Cardiac muscle cell (in vitro differentiated cells and primary cell): ENCODE data around the gene PGBD1. TPM values are rescaled to one million over a fixed set of nuclear protein-coding genes. Genes with fewer than 3 reads are reported as not detected.
A peak's percentile ranks its signal among the peaks of the same experiment; 100 is the strongest.

ENCODE experiments used
- DNase-seq, 2 donors: peaks; one replicate each; pipeline versions ENCODE4 v3.0.0 to v3.0.0-alpha.2; 2010 to 2017; ENCODE audit warnings: low read depth in 1 of 2, low spot score in 1 of 2
- H3K27ac ChIP-seq: fragments of 200-600 bp; sonication (generic); 2 replicates; pipeline ENCODE4 v1.5.1; 2016
- H3K27me3 ChIP-seq: fragments of 200-600 bp; sonication (generic); 2 replicates; pipeline ENCODE4 v1.6.0; 2016; ENCODE audit warnings: control low read depth
- H3K36me3 ChIP-seq: fragments of 200-600 bp; sonication (generic); 2 replicates; pipeline ENCODE4 v1.5.1; 2016; ENCODE audit warnings: control low read depth
- H3K4me1 ChIP-seq: fragments of 200-600 bp; sonication (generic); 2 replicates; pipeline ENCODE4 v1.8.1; 2017; ENCODE audit warnings: low read depth, mild to moderate bottlenecking, mixed run types
- H3K4me3 ChIP-seq: fragments of 200-600 bp; sonication (generic); 2 replicates; pipeline ENCODE4 v1.5.1; 2016; ENCODE audit warnings: mild to moderate bottlenecking
- H3K9me3 ChIP-seq: fragments of 200-600 bp; sonication (generic); 2 replicates; pipeline ENCODE4 v1.5.1; 2017; ENCODE audit warnings: low read depth, mild to moderate bottlenecking, control low read depth
- CTCF ChIP-seq: IDR thresholded peaks from 2 replicates; pipeline ENCODE4 v1.5.1; 2012; ENCODE audit warnings: low read depth, mild to moderate bottlenecking, low read length
- polyA plus RNA-seq: library from polyadenylated mRNA; unstranded; fragments of >200 nt; fragmentation: Nextera tagmentation; extraction: Ambion mirVana; gene quantifications from 2 replicates; pipeline ENCODE4 v1.2.1, GENCODE V29; 2016
- total RNA-seq: library from RNA; depleted of rRNA; stranded (reverse); fragments of >200 nt; gene quantifications from 2 replicates; pipeline ENCODE4 v1.2.3, GENCODE V29; 2016

The PGBD1 gene
- total and polyA plus RNA-seq, 2 experiments from 2014 or later, result 7.5 to 8.2 TPM

GRCh38 chr6:28243946-28244345, 37.4 kb upstream of the PGBD1 start:
- Histone ChIP-seq H3K9me3 (no peaks in the 10 kb centered on the region), H3K27ac (no peak overlapping the region), H3K27me3 (no peaks in the 10 kb centered on the region), H3K36me3 (peaks cover 15% of the 10 kb centered on the region), H3K4me1 (no peaks in the 10 kb centered on the region), H3K4me3 (no peak overlapping the region)
- DNase-seq, result no peak
- TF ChIP-seq CTCF, result no peak

- Histone ChIP-seq H3K27ac (no peak overlapping the region), H3K27me3 (no peaks in the 10 kb centered on the region), H3K9me3 (no peaks in the 10 kb centered on the region), H3K36me3 (peaks cover 18% of the 10 kb centered on the region), H3K4me1 (no peaks in the 10 kb centered on the region), H3K4me3 (no peak overlapping the region)
- DNase-seq, result no peak
- no peak for TF ChIP-seq CTCF
Observed at GRCh38 chr6:28245206-28245941, 36.0 kb upstream of the PGBD1 start.

GRCh38 chr6:28248916-28249315, 32.5 kb upstream of the PGBD1 start:
- H3K27ac ChIP-seq, result no peak overlapping the region
- no peak overlapping the region for H3K4me3 ChIP-seq
- H3K9me3 ChIP-seq, result no peaks in the 10 kb centered on the region
- peaks cover 12% of the 10 kb centered on the region for H3K4me1 ChIP-seq
- no peak for TF ChIP-seq CTCF
- no peak for DNase-seq
- peaks cover 18% of the 10 kb centered on the region for H3K36me3 ChIP-seq
- no peaks in the 10 kb centered on the region for H3K27me3 ChIP-seq

- Histone ChIP-seq H3K36me3 (peaks cover 18% of the 10 kb centered on the region), H3K27me3 (no peaks in the 10 kb centered on the region), H3K27ac (no peak overlapping the region), H3K9me3 (no peaks in the 10 kb centered on the region), H3K4me3 (peak overlapping the region; percentile 78), H3K4me1 (peaks cover 12% of the 10 kb centered on the region)
- no peak for DNase-seq
- TF ChIP-seq CTCF, result no peak
Observed at GRCh38 chr6:28250747-28251146, 30.6 kb upstream of the PGBD1 start.

GRCh38 chr6:28251661-28252008, 29.7 kb upstream of the PGBD1 start:
- Histone ChIP-seq H3K27ac (peak overlapping the region; percentile 2), H3K36me3 (peaks cover 18% of the 10 kb centered on the region), H3K4me1 (peaks cover 12% of the 10 kb centered on the region), H3K27me3 (no peaks in the 10 kb centered on the region), H3K4me3 (peak overlapping the region; percentile 78), H3K9me3 (no peaks in the 10 kb centered on the region)
- TF ChIP-seq CTCF, result no peak
- DNase-seq, result peak; percentile 17 to 28
